PC-3 (cell line): ENCODE data around the gene SNRPD1. TPM values are rescaled to one million over a fixed set of nuclear protein-coding genes. Genes with fewer than 3 reads are reported as not detected.
"Not testable (repeated sequence)": the region's sequence is repeated elsewhere in the genome, so short reads cannot be mapped to it uniquely, and the experiment has no call there.

Experiments
- ATAC-seq: fragments of 200-7000 bp; cut with Tn5 transposase; 2 replicates; pipeline ENCODE4 v1.9.1; 2020; ENCODE audit warnings: mild to moderate bottlenecking, moderate library complexity
- BruUV-seq: library from RNA; stranded (reverse); fragments of 400-500 nt; replicated peaks from 2 replicates; lab custom pipeline; 2021; lab: Mats Ljungman, UMichigan
- CTCF ChIA-PET: fragments of 300-600 bp; sonication (Branson Sonifier 250); formaldehyde crosslinking; loops from one replicate; lab custom pipeline; 2022; ENCODE audit warnings: antibody characterized with exemption; lab: Charles Lee
- POLR2A ChIA-PET: fragments of 300-600 bp; sonication (Branson Sonifier 250); formaldehyde crosslinking; loops from one replicate; lab custom pipeline; 2022; ENCODE audit warnings: antibody characterized with exemption; ENCODE audit not compliant: unreplicated experiment; lab: Charles Lee
- DNase-seq: peaks from one replicate; pipeline ENCODE4 v3.0.0-alpha.2; 2015
- H2AFZ ChIP-seq: fragments of 300-600 bp; sonication (generic); 2 replicates; pipeline ENCODE4 v1.6.0; 2016; ENCODE audit warnings: antibody characterized with exemption, low read length
- H3F3A ChIP-seq: fragments of 300-600 bp; sonication (generic); one replicate; pipeline ENCODE4 v1.6.0; 2017; ENCODE audit warnings: antibody characterized with exemption, low read length, control low read depth, mild to moderate bottlenecking; ENCODE audit not compliant: unreplicated experiment
- H3K27ac ChIP-seq: fragments of 300-600 bp; sonication (generic); 2 replicates; pipeline ENCODE4 v1.5.1; 2016; ENCODE audit warnings: mild to moderate bottlenecking, low read length
- H3K27me3 ChIP-seq: fragments of 300-600 bp; sonication (generic); 2 replicates; pipeline ENCODE4 v1.6.1; 2016; ENCODE audit warnings: low read length, mixed read lengths
- H3K36me3 ChIP-seq: fragments of 300-600 bp; sonication (generic); 2 replicates; pipeline ENCODE4 v1.6.1; 2016; ENCODE audit warnings: low read depth, mixed run types, low read length, mixed read lengths
- H3K4me1 ChIP-seq: fragments of 300-600 bp; sonication (generic); 2 replicates; pipeline ENCODE4 v1.5.1; 2016; ENCODE audit warnings: low read length; ENCODE audit not compliant: insufficient read depth
- H3K4me2 ChIP-seq: fragments of 300-600 bp; sonication (generic); 2 replicates; pipeline ENCODE4 v1.6.0; 2016; ENCODE audit warnings: low read length
- H3K4me3 ChIP-seq: fragments of 300-600 bp; sonication (generic); 2 replicates; pipeline ENCODE4 v1.5.1; 2016; ENCODE audit warnings: mild to moderate bottlenecking, low read length, mixed read lengths
- H3K79me2 ChIP-seq: fragments of 300-600 bp; sonication (generic); 2 replicates; pipeline ENCODE4 v1.6.1; 2017; ENCODE audit warnings: low read length, mixed read lengths
- H3K9ac ChIP-seq: fragments of 300-600 bp; sonication (generic); 2 replicates; pipeline ENCODE4 v1.6.0; 2016; ENCODE audit warnings: mild to moderate bottlenecking, low read length
- H3K9me2 ChIP-seq: fragments of 300-600 bp; sonication (generic); replicated peaks from 2 replicates; pipeline ENCODE4 v1.6.1; 2016; ENCODE audit warnings: mixed run types, low read length, mixed read lengths
- H3K9me3 ChIP-seq: fragments of 300-600 bp; sonication (generic); 2 replicates; pipeline ENCODE4 v1.6.1; 2016; ENCODE audit warnings: low read length, mixed read lengths
- H4K20me1 ChIP-seq: fragments of 300-600 bp; sonication (generic); 2 replicates; pipeline ENCODE4 v1.6.1; 2016; ENCODE audit warnings: low read length, mixed read lengths
- CTCF ChIP-seq: fragments of 300-600 bp; sonication (generic); conservative IDR thresholded peaks from 2 replicates; pipeline ENCODE4 v1.5.1; 2017; ENCODE audit warnings: antibody characterized with exemption, low read depth, mild to moderate bottlenecking, low read length
- EZH2 ChIP-seq: fragments of 300-600 bp; sonication (generic); IDR thresholded peaks from one replicate; pipeline ENCODE4 v1.6.1; 2017; ENCODE audit warnings: antibody characterized with exemption, mild to moderate bottlenecking, low read length; ENCODE audit not compliant: unreplicated experiment
- EZH2phosphoT487 ChIP-seq: fragments of 300-600 bp; sonication (generic); IDR thresholded peaks from 2 replicates; pipeline ENCODE4 v1.6.1; 2018; ENCODE audit warnings: mild to moderate bottlenecking, antibody characterized with exemption, low read length, borderline replicate concordance
- intact Hi-C: fragments of 100-400 bp; cut with micrococcal nuclease; formaldehyde crosslinking; loops from 2 replicates; pipeline ENCODE4 v1.9.0; 2023
- total RNA-seq: library from RNA; depleted of rRNA; stranded (reverse); fragments of >200 nt; gene quantifications from 2 replicates; pipeline ENCODE4 v1.2.3, GENCODE V29; 2014

Gene SNRPD1
- total RNA-seq, 1 experiment from 2014 or later: 73.2 TPM

GRCh38 chr18:21672521-21673267 lies 60.6 kb downstream of the SNRPD1 start:
- H3K27me3 ChIP-seq: no peaks in the 10 kb centered on the region
- no peaks in the 10 kb centered on the region for H3K9me2 ChIP-seq
- peaks cover 10% of the 10 kb centered on the region for H3F3A ChIP-seq
- TF ChIP-seq EZH2phosphoT487 (no peak), CTCF (0 out of 2 replicates have a peak, but pooled peaks have one; percentile 8)
- no peak overlapping the region for H2AFZ ChIP-seq
- POLR2A ChIA-PET: interaction anchor here (0.7 to 1.2 kb wide), 2 partner anchors 68 to 72 kb away, joined by 5 to 8 read pairs; partner anchors contain the start of genes ESCO1 and MIB1
- no peaks in the 10 kb centered on the region for H3K36me3 ChIP-seq
- H4K20me1 ChIP-seq: no peaks in the 10 kb centered on the region
- H3K27ac ChIP-seq: peak overlapping the region; percentile 89
- H3K79me2 ChIP-seq: no peaks in the 10 kb centered on the region
- intact Hi-C loops: no loop called here
- H3K4me2 ChIP-seq: peak overlapping the region; percentile 56
- H3K4me1 ChIP-seq: peaks cover 60% of the 10 kb centered on the region
- ATAC-seq (peak; percentile 64), DNase-seq (peak; percentile 87)
- H3K9ac ChIP-seq: peak overlapping the region; percentile 50
- no peaks in the 10 kb centered on the region for H3K9me3 ChIP-seq
- H3K4me3 ChIP-seq: no peak overlapping the region
- no TSS peak for BruUV-seq
- CTCF ChIA-PET: interaction anchor here (0.5 to 1.1 kb wide), 2 partner anchors 31 to 67 kb away, joined by 3 to 6 read pairs; partner anchors contain the start of gene MIB1

- H2AFZ ChIP-seq, H3K9me3 ChIP-seq, H4K20me1 ChIP-seq, H3K36me3 ChIP-seq, H3K4me3 ChIP-seq, POLR2A ChIA-PET, H3F3A ChIP-seq, H3K9me2 ChIP-seq, intact Hi-C loops, CTCF ChIA-PET, BruUV-seq, H3K79me2 ChIP-seq, H3K27me3 ChIP-seq: not testable (repeated sequence)
- Histone ChIP-seq H3K4me1 (peaks cover 45% of the 10 kb centered on the region), H3K9ac (peak overlapping the region; percentile 34; the same call in 1 of the 2 replicates), H3K4me2 (peak overlapping the region; percentile 18; the same call in 1 of the 2 replicates), H3K27ac (peak overlapping the region; percentile 53)
- ATAC-seq (peak; percentile 25; the same call in 1 of the 2 replicates), DNase-seq (peak; percentile 67)
Observed at GRCh38 chr18:21675354-21675753, 63.2 kb downstream of the SNRPD1 start.

GRCh38 chr18:21678859-21679258 lies 66.7 kb downstream of the SNRPD1 start:
- no peaks in the 10 kb centered on the region for H3K9me3 ChIP-seq
- no peak overlapping the region for H3K4me3 ChIP-seq
- H3K27ac ChIP-seq: peak overlapping the region; percentile 38
- TF ChIP-seq EZH2phosphoT487: no peak
- no peak for TF ChIP-seq CTCF
- TF ChIP-seq EZH2: no peak
- H4K20me1 ChIP-seq: no peaks in the 10 kb centered on the region
- H3K9me2 ChIP-seq: no peaks in the 10 kb centered on the region
- peak; percentile 84 for ATAC-seq
- CTCF ChIA-PET: no interaction called here
- no peaks in the 10 kb centered on the region for H3K27me3 ChIP-seq
- intact Hi-C loops: no loop called here
- no peaks in the 10 kb centered on the region for H3F3A ChIP-seq
- POLR2A ChIA-PET: interaction anchor here (0.6 to 0.9 kb wide), 5 partner anchors 40 to 1341 kb away, joined by 3 to 5 read pairs (median 4); no protein-coding TSS in a partner anchor
- H3K4me2 ChIP-seq: peak overlapping the region; percentile 6; the same call in 1 of the 2 replicates
- no peaks in the 10 kb centered on the region for H3K79me2 ChIP-seq
- no peak overlapping the region for H3K9ac ChIP-seq
- peaks cover 12% of the 10 kb centered on the region for H3K36me3 ChIP-seq
- H2AFZ ChIP-seq: no peak overlapping the region
- H3K4me1 ChIP-seq: peaks cover 26% of the 10 kb centered on the region
- BruUV-seq: no TSS peak
- DNase-seq: peak; percentile 28
